Measurements from ENCODE around the gene DARS1. TPM values are rescaled to one million over a fixed set of nuclear protein-coding genes. Genes with fewer than 3 reads are reported as not detected.

DARS1 gene
- total and polyA plus RNA-seq, 2 of the 13 experiments (the other 11 are each of a cell fraction or from before 2014, with no cell fraction given), result 149 to 230 TPM

GRCh38 chr2:135962366-135963123 is 22.9 kb downstream of the DARS1 start:
- Histone ChIP-seq H3K36me3 (replicated peaks in 1 of 2; ENCODE audit: control insufficient read depth in 1 of 2, insufficient read depth in 2 of 2, low read length in 2 of 2) (peaks cover 9 to 62% of the 10 kb centered on the region in 2 experiments), H3K79me2 (ENCODE audit: insufficient read depth, low read length) (peaks cover 61% of the 10 kb centered on the region), H3K27ac (ENCODE audit: extremely low read length, insufficient read depth, low read length) (no peak overlapping the region), H3K9me3 (ENCODE audit: low read length) (no peaks in the 10 kb centered on the region), H3K4me3 (replicated peaks in 1 of 3; ENCODE audit: insufficient read depth in 1 of 3, low read depth in 2 of 3, low read length in 3 of 3) (no peak overlapping the region), H3K27me3 (ENCODE audit: control insufficient read depth in 1 of 2, insufficient read depth in 2 of 2, low read length in 2 of 2) (no peaks in the 10 kb centered on the region), H3K9ac (ENCODE audit: insufficient read depth, low read depth, low read length) (no peak overlapping the region), H3K4me2 (ENCODE audit: low read depth, low read length) (no peak overlapping the region), H2AFZ (ENCODE audit: low read length) (no peak overlapping the region), H4K20me1 (ENCODE audit: insufficient read depth, low read length) (peaks cover 6% of the 10 kb centered on the region; the same call in 1 of the 2 replicates), H3K4me1 (ENCODE audit: insufficient read depth, low read length) (no peaks in the 10 kb centered on the region)
- in situ Hi-C loops (cut with HindIII; ENCODE audit: extremely low pct_ligation_motif_present, low pct_unique_long_range_greater_than_20kb) (no loop called here), intact Hi-C loops (cut with micrococcal nuclease; ENCODE audit: unreplicated experiment) (no loop called here)
- CTCF ChIA-PET (ENCODE audit: low intra/inter-chr PET ratio, low total read pairs), result no interaction called here
- FAIRE-seq (no peak), DNase-seq (ENCODE audit: low spot score) (no peak), ATAC-seq (no peak)
- POLR2A ChIA-PET, result interaction anchor here (0.6 kb wide), 1 partner anchor 808 kb away, joined by 3 read pairs; no protein-coding TSS in a partner anchor
- BruUV-seq (replicated peaks), result no TSS peak
- 94% methylated on average over 4 of the region's 4 CpGs for WGBS (ENCODE audit: low lambda C conversion rate)
- TF ChIP-seq HMGA1 (CRISPR knock-in tag; conservative IDR thresholded peaks at IDR 0.05) (no peak), POLR2AphosphoS5 (IDR thresholded peaks at IDR 0.05; ENCODE audit: low read depth, low read length) (0 out of 2 replicates have a peak, but pooled peaks have one; percentile 15)

- CTCF ChIA-PET (ENCODE audit: low intra/inter-chr PET ratio, low total read pairs), result no interaction called here
- POLR2A ChIA-PET, result no interaction called here
These were observed 24.5 kb downstream of the DARS1 start for GRCh38 chr2:135960656-135961551.

More at GRCh38 chr2:135960656-135961551, 24.5 kb downstream of the DARS1 start:
- no peak for FAIRE-seq
- TF ChIP-seq PPARG (CRISPR knock-in tag; conservative IDR thresholded peaks at IDR 0.05) (no peak), ZNF577 (CRISPR knock-in tag; IDR thresholded peaks at IDR 0.05; ENCODE audit: borderline replicate concordance, low read depth) (no peak), CHD2 (IDR thresholded peaks at IDR 0.05; ENCODE audit: low read depth, low read length) (no peak), ZNF343 (CRISPR knock-in tag; IDR thresholded peaks at IDR 0.05) (no peak), KDM5A (IDR thresholded peaks at IDR 0.05; ENCODE audit: borderline replicate concordance, low read length) (no peak), ZNF816 (CRISPR knock-in tag; IDR thresholded peaks at IDR 0.05; ENCODE audit: borderline replicate concordance) (no peak), ZNF251 (CRISPR knock-in tag; IDR thresholded peaks at IDR 0.05) (no peak), ZNF780A (CRISPR knock-in tag; IDR thresholded peaks at IDR 0.05) (no peak), ZNF644 (CRISPR knock-in tag; IDR thresholded peaks at IDR 0.05; ENCODE audit: low read depth) (no peak), TBX2 (CRISPR knock-in tag; IDR thresholded peaks at IDR 0.05; ENCODE audit: borderline replicate concordance) (no peak), SP4 (CRISPR knock-in tag; IDR thresholded peaks at IDR 0.05) (no peak), ZNF383 (CRISPR knock-in tag; IDR thresholded peaks at IDR 0.05; ENCODE audit: borderline replicate concordance) (no peak), ZNF83 (CRISPR knock-in tag; IDR thresholded peaks at IDR 0.05; ENCODE audit: borderline replicate concordance) (no peak)
- TF ChIP-seq, protein P1, sequence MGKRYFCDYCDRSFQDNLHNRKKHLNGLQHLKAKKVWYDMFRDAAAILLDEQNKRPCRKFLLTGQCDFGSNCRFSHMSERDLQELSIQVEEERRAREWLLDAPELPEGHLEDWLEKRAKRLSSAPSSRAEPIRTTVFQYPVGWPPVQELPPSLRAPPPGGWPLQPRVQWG (CRISPR knock-in tag; IDR thresholded peaks at IDR 0.05; ENCODE audit: borderline replicate concordance, low read depth), result no peak
- Histone ChIP-seq H3K4me1 (ENCODE audit: insufficient read depth, low read length) (no peaks in the 10 kb centered on the region), H3K36me3 (replicated peaks in 1 of 2; ENCODE audit: control insufficient read depth in 1 of 2, insufficient read depth in 2 of 2, low read length in 2 of 2) (peaks cover 9 to 67% of the 10 kb centered on the region in 2 experiments), H3K79me2 (ENCODE audit: insufficient read depth, low read length) (peaks cover 57% of the 10 kb centered on the region), H4K20me1 (ENCODE audit: insufficient read depth, low read length) (0 out of 2 replicates have a peak, but pooled peaks cover 6% of the 10 kb centered on the region), H3K9ac (ENCODE audit: insufficient read depth, low read depth, low read length) (no peak overlapping the region), H3K4me2 (ENCODE audit: low read depth, low read length) (no peak overlapping the region), H3K27ac (ENCODE audit: extremely low read length, insufficient read depth, low read length) (no peak overlapping the region), H3K9me3 (ENCODE audit: low read length) (no peaks in the 10 kb centered on the region), H3K4me3 (replicated peaks in 1 of 3; ENCODE audit: insufficient read depth in 1 of 3, low read depth in 2 of 3, low read length in 3 of 3) (no peak overlapping the region), H3K27me3 (ENCODE audit: control insufficient read depth in 1 of 2, insufficient read depth in 2 of 2, low read length in 2 of 2) (no peaks in the 10 kb centered on the region), H2AFZ (ENCODE audit: low read length) (no peak overlapping the region)
- no TSS peak for BruUV-seq (replicated peaks)
- no peak for ATAC-seq
- in situ Hi-C loops (cut with HindIII; ENCODE audit: extremely low pct_ligation_motif_present, low pct_unique_long_range_greater_than_20kb) (no loop called here), intact Hi-C loops (cut with micrococcal nuclease; ENCODE audit: unreplicated experiment) (no loop called here)
- WGBS (ENCODE audit: low lambda C conversion rate), result 95% methylated on average over 5 of the region's 5 CpGs
- DNase-seq (ENCODE audit: low spot score), result no peak
